GM18907 (cell line): ENCODE measurements around the gene AMN.

Experiments used
- ATAC-seq: cut with Tn5 transposase; IDR thresholded peaks from one replicate; pipeline ENCODE4 v1.9.1; 2021; ENCODE audit warnings: mild to moderate bottlenecking, moderate library complexity; ENCODE audit not compliant: unreplicated experiment

AMN gene

GRCh38 chr14:102898776-102899515, 23.5 kb upstream of the AMN start:
- ATAC-seq: no peak

DNA sequence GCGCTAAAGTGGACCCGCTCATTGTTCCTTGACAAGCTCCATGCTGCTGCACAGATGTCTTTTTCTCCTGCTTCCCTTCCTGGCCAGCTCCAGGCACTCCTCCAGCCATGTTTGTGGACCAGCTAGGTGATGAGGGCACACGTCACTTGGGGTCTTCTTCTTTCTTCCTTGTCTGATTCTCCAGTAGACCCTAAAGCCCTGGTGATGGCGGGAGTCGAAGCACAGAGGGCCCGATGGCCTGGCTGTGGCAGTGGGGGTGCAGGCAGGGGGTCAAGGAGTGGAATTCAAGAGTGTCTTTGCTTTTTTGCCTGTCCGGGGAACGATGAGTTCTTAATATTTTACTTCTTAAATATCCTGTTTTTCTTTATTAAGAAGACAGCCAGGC, 23.0 kb upstream of the AMN start:
- no peak for ATAC-seq

- ATAC-seq: peak; percentile 62
These were observed 21.6 kb upstream of the AMN start for GRCh38 chr14:102900631-102901571.

- peak; percentile 69 for ATAC-seq
These were observed 20.8 kb upstream of the AMN start for GRCh38 chr14:102901633-102902032.

GRCh38 chr14:102902086-102902485, 20.4 kb upstream of the AMN start:
- ATAC-seq: peak; percentile 4

DNA sequence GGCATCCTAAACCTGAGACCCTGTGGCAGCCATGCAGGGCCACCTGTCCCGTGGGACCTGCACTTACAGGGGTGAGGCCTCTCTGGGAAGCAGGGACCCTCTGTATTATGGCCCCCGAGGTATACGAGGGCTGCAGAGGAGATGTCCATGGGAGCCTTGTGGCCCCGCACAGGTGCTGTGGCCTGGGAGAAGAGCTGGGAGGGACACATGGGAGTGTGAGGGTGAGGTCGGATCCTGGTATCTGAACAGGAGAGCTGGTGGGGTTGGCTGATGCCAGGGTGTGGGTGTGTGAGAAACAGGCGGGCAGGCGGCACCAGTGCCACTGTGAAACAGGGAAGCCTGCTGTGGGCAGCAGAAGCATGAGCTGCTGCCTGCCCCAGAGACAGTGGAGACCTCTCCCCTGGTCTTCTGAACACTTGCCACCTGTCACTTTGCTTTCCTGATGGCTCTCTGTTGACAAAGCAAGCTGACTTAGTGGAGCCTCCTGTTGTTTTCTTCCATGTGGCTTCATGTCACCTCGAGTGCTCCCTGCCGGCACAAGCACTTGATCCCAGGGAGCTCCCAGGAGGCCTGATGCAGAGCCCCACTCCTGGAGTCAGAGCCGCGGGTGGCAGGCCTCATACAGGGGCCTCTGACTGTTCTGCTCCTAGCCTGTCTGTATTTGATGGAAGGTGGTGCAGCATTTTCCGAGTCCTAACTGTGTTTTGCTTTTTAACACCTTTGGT, 19.8 kb upstream of the AMN start:
- no peak for ATAC-seq

GRCh38 chr14:102903248-102903888, 19.1 kb upstream of the AMN start:
- no peak for ATAC-seq

GRCh38 chr14:102903889-102904512, 18.5 kb upstream of the AMN start:
- ATAC-seq: no peak

GRCh38 chr14:102905116-102906108, 17.1 kb upstream of the AMN start:
- no peak for ATAC-seq

- ATAC-seq: no peak
These were observed 15.7 kb upstream of the AMN start for GRCh38 chr14:102906616-102907302.

- ATAC-seq: no peak
These were observed 15.1 kb upstream of the AMN start for GRCh38 chr14:102907303-102907844.

- ATAC-seq: no peak
These were observed 14.3 kb upstream of the AMN start for GRCh38 chr14:102907980-102908730.

GRCh38 chr14:102908766-102909455, 13.6 kb upstream of the AMN start:
- ATAC-seq: no peak

DNA sequence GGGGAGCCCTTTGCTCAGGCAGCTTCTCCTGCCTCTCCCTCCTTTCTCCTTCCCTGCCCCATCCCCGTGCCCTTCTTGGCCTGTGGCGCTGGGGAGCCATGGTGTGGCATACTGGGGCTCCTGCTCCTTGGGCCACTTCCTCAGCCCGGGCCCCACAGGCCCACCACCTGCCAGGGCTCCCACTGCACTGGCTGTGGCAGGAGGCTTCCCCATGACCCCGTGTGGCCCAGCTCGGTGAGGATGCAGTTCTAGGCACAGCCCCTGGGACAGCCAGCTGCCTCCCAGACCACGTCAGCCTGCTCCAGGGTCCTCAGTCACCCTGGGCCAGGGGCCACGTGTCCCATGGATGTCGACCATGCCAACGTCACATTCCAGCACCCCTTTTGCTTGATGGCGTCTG, 13.0 kb upstream of the AMN start:
- ATAC-seq: no peak

- ATAC-seq: no peak
These were observed 12.6 kb upstream of the AMN start for GRCh38 chr14:102909911-102910310.

DNA sequence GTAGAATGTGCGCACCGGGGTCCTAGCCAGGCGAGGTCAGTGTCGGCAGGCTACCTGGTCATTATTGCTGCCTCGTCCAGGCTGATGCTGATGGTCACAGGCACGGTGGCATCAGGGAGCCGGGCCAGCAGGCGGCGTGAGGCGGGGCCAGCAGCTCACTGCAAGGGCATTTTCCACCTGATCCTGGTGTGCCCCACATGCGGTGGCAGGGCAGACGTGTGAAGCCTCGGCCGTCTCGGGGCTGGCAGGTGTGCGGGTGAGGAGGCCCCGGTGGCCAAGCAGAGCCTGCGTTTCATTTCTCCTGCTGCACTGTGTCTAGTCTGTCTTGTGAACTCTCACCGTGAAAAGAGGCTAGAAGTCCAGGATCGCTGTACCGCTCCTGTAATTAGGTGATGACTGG, 12.0 kb upstream of the AMN start:
- ATAC-seq: no peak

DNA sequence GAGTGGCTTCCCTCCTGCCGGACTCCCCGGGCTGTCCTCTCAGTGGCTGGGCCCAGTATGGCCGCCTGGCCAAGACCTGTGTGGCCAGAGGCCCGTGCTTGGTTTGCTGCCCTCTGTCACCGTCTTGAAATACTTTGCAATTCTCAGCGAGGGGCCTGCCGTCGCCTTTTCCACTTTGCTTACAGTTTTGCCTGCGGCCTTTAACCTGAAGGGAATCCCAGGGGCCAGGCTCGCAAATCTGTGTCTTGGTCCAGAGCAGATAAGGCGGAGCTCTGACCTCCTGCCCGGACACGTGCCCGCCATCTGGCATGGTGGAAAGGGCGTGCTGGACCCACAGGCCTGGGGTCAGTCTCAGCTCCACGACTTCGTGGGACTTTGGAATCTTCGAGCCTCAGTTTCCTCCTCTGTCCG, 10.9 kb upstream of the AMN start:
- ATAC-seq: no peak
